ENCODE measurements around the gene PRRC2A.

PRRC2A gene
- total RNA-seq = 229 to 333 (median 260) reads per million in 9 experiments

- ATAC-seq (replicated peaks) = no peak
- Mint-ChIP-seq H3K4me1 (ENCODE audit: low read depth in 2 of 2) (peaks cover 18 to 23% of the 10 kb centered on the region in 2 donors), H3K36me3 (ENCODE audit: insufficient read depth) (peaks cover 53% of the 10 kb centered on the region), H3K4me3 (peak within 1 kb of the TSS; percentile 76 to 85), H3K27ac (peak within 1 kb of the TSS; percentile 90 to 92), H3K9me3 (no peaks in the 10 kb centered on the region), H3K27me3 (no peaks in the 10 kb centered on the region)
- no peak for DNase-seq
Observed at GRCh38 chr6:31620586-31621319, at the start of gene PRRC2A. Gene PRRC2A (plus strand): TSS chr6:31620715. CDS start chr6:31622790, 2,075 bp downstream.

- peak; percentile 66 to 71 (median 67) for DNase-seq
- H3K27me3 Mint-ChIP-seq = no peaks in the 10 kb centered on the region
- no peaks in the 10 kb centered on the region for H3K9me3 Mint-ChIP-seq
- peaks cover 68% of the 10 kb centered on the region for H3K36me3 Mint-ChIP-seq (ENCODE audit: insufficient read depth)
- ATAC-seq (replicated peaks) = peak; percentile 59
- peaks cover 73 to 94% of the 10 kb centered on the region in 2 donors for H3K4me1 Mint-ChIP-seq (ENCODE audit: low read depth in 2 of 2)
- peak within 1 kb of the TSS; percentile 92 to 98 for H3K27ac Mint-ChIP-seq
- peak within 1 kb of the TSS; percentile 82 to 99 for H3K4me3 Mint-ChIP-seq
Observed at GRCh38 chr6:31572041-31572911, 48.2 kb upstream of the PRRC2A start, which contains the start of gene LTA. Gene LTA (plus strand): TSS chr6:31572289. CDS start chr6:31572743, 454 bp downstream.

- no peak for ATAC-seq (replicated peaks)
- H3K9me3 Mint-ChIP-seq = no peaks in the 10 kb centered on the region
- H3K27me3 Mint-ChIP-seq = no peaks in the 10 kb centered on the region
- no peak for DNase-seq
- peaks cover 66% of the 10 kb centered on the region for H3K36me3 Mint-ChIP-seq (ENCODE audit: insufficient read depth)
- H3K27ac Mint-ChIP-seq = peak overlapping the region; percentile 92 to 98
- peak overlapping the region; percentile 82 to 99 for H3K4me3 Mint-ChIP-seq
- H3K4me1 Mint-ChIP-seq (ENCODE audit: low read depth in 2 of 2) = peaks cover 68 to 89% of the 10 kb centered on the region in 2 donors
Observed at GRCh38 chr6:31573239-31574105, 47.0 kb upstream of the PRRC2A start.

GRCh38 chr6:31574106-31575061 is 46.1 kb upstream of the PRRC2A start:
- Mint-ChIP-seq H3K27me3 (no peaks in the 10 kb centered on the region), H3K4me3 (peak overlapping the region; percentile 82 to 99), H3K9me3 (no peaks in the 10 kb centered on the region), H3K4me1 (ENCODE audit: low read depth in 2 of 2) (peaks cover 70 to 89% of the 10 kb centered on the region in 2 donors), H3K36me3 (ENCODE audit: insufficient read depth) (peaks cover 66% of the 10 kb centered on the region), H3K27ac (peak overlapping the region; percentile 92 to 98)
- no peak for DNase-seq
- no peak for ATAC-seq (replicated peaks)

- peak within 1 kb of the TSS; percentile 82 to 99 for H3K4me3 Mint-ChIP-seq
- peak; percentile 12 for ATAC-seq (replicated peaks)
- H3K36me3 Mint-ChIP-seq (ENCODE audit: insufficient read depth) = peaks cover 66% of the 10 kb centered on the region
- H3K9me3 Mint-ChIP-seq = no peaks in the 10 kb centered on the region
- H3K27me3 Mint-ChIP-seq = no peaks in the 10 kb centered on the region
- H3K4me1 Mint-ChIP-seq (ENCODE audit: low read depth in 2 of 2) = peaks cover 72 to 90% of the 10 kb centered on the region in 2 donors
- DNase-seq = peak; percentile 57 to 63 (median 59)
- peak within 1 kb of the TSS; percentile 92 to 98 for H3K27ac Mint-ChIP-seq
Observed at GRCh38 chr6:31575335-31575901, 45.1 kb upstream of the PRRC2A start, which contains the start of gene TNF. Gene TNF (plus strand): TSS chr6:31575565. CDS start chr6:31575742, 177 bp downstream.

- peaks cover 73% of the 10 kb centered on the region for H3K36me3 Mint-ChIP-seq (ENCODE audit: insufficient read depth)
- DNase-seq (no peak), ATAC-seq (replicated peaks) (no peak)
- no peaks in the 10 kb centered on the region for H3K9me3 Mint-ChIP-seq
- H3K27me3 Mint-ChIP-seq = no peaks in the 10 kb centered on the region
- H3K27ac Mint-ChIP-seq = peak overlapping the region; percentile 92 to 98
- peak overlapping the region; percentile 82 to 99 for H3K4me3 Mint-ChIP-seq
- peaks cover 75 to 91% of the 10 kb centered on the region in 2 donors for H3K4me1 Mint-ChIP-seq (ENCODE audit: low read depth in 2 of 2)
Observed at GRCh38 chr6:31575952-31576685, 44.4 kb upstream of the PRRC2A start.

GRCh38 chr6:31576897-31577578 is 43.5 kb upstream of the PRRC2A start:
- Mint-ChIP-seq H3K27me3 (no peaks in the 10 kb centered on the region), H3K4me1 (ENCODE audit: low read depth in 2 of 2) (peaks cover 78 to 91% of the 10 kb centered on the region in 2 donors), H3K4me3 (peak overlapping the region; percentile 82 to 99), H3K36me3 (ENCODE audit: insufficient read depth) (peaks cover 77% of the 10 kb centered on the region), H3K27ac (peak overlapping the region; percentile 92 to 98), H3K9me3 (no peaks in the 10 kb centered on the region)
- DNase-seq = peak in 2 of 3 experiments; percentile 35 to 44
- ATAC-seq (replicated peaks) = peak; percentile 15

GRCh38 chr6:31577579-31577966 is 42.9 kb upstream of the PRRC2A start:
- Mint-ChIP-seq H3K27ac (peak overlapping the region; percentile 92 to 98), H3K9me3 (no peaks in the 10 kb centered on the region), H3K27me3 (no peaks in the 10 kb centered on the region), H3K4me1 (ENCODE audit: low read depth in 2 of 2) (peaks cover 80 to 92% of the 10 kb centered on the region in 2 donors), H3K36me3 (ENCODE audit: insufficient read depth) (peaks cover 72% of the 10 kb centered on the region), H3K4me3 (peak overlapping the region; percentile 82 to 99)
- ATAC-seq (replicated peaks) (no peak), DNase-seq (no peak)

- Mint-ChIP-seq H3K27me3 (no peaks in the 10 kb centered on the region), H3K9me3 (no peaks in the 10 kb centered on the region), H3K4me3 (peak overlapping the region; percentile 82 to 99), H3K4me1 (ENCODE audit: low read depth in 2 of 2) (peaks cover 79 to 90% of the 10 kb centered on the region in 2 donors), H3K36me3 (ENCODE audit: insufficient read depth) (peaks cover 67% of the 10 kb centered on the region), H3K27ac (peak overlapping the region; percentile 98 to 99)
- DNase-seq = no peak
- ATAC-seq (replicated peaks) = no peak
Observed at GRCh38 chr6:31578184-31579118, 42.1 kb upstream of the PRRC2A start.

GRCh38 chr6:31579119-31579505 is 41.4 kb upstream of the PRRC2A start:
- DNase-seq (no peak), ATAC-seq (replicated peaks) (no peak)
- peaks cover 62% of the 10 kb centered on the region for H3K36me3 Mint-ChIP-seq (ENCODE audit: insufficient read depth)
- H3K4me1 Mint-ChIP-seq (ENCODE audit: low read depth in 2 of 2) = peaks cover 72 to 83% of the 10 kb centered on the region in 2 donors
- no peaks in the 10 kb centered on the region for H3K9me3 Mint-ChIP-seq
- H3K27me3 Mint-ChIP-seq = no peaks in the 10 kb centered on the region
- peak overlapping the region; percentile 98 to 99 for H3K27ac Mint-ChIP-seq
- peak overlapping the region; percentile 82 to 99 for H3K4me3 Mint-ChIP-seq
